AML-193 (cell line): ENCODE measurements around the gene DGUOK.

ENCODE experiments used
- DNase-seq, 2 experiments: peaks; one replicate each; lab custom pipeline; 2025; lab: John Stamatoyannopoulos, UW

The DGUOK gene

GRCh38 chr2:73998451-73998850 lies 71.8 kb downstream of the DGUOK start:
- no peak for DNase-seq

- no peak for DNase-seq
Measured at GRCh38 chr2:73998933-73999332, 72.3 kb downstream of the DGUOK start.

- DNase-seq: no peak
Measured at GRCh38 chr2:73999881-74000597, 73.4 kb downstream of the DGUOK start.

- DNase-seq: no peak
Measured at GRCh38 chr2:74000666-74001065, 74.0 kb downstream of the DGUOK start.

- DNase-seq: no peak
Measured at GRCh38 chr2:74001121-74001520, 74.4 kb downstream of the DGUOK start.

GRCh38 chr2:74001781-74002504 lies 75.3 kb downstream of the DGUOK start:
- no peak for DNase-seq

- no peak for DNase-seq
Measured at GRCh38 chr2:74002505-74003421, 76.1 kb downstream of the DGUOK start.

- DNase-seq: no peak
Measured at GRCh38 chr2:74003494-74004211, 77.0 kb downstream of the DGUOK start.

GRCh38 chr2:74004212-74005182 lies 77.8 kb downstream of the DGUOK start:
- DNase-seq: no peak

GRCh38 chr2:74005786-74006185 lies 79.1 kb downstream of the DGUOK start:
- no peak for DNase-seq

GRCh38 chr2:74006459-74006858 lies 79.8 kb downstream of the DGUOK start:
- DNase-seq: no peak

- no peak for DNase-seq
Measured at GRCh38 chr2:74007121-74007520, 80.4 kb downstream of the DGUOK start.

GRCh38 chr2:74007711-74008110 lies 81.0 kb downstream of the DGUOK start:
- DNase-seq: no peak
